GM18517 (cell line): ENCODE results near the gene SMAD7.

Experiments
- ATAC-seq: cut with Tn5 transposase; IDR thresholded peaks from one replicate; pipeline ENCODE4 v1.9.1; 2021; ENCODE audit warnings: mild to moderate bottlenecking, moderate library complexity; ENCODE audit not compliant: unreplicated experiment

The SMAD7 gene

DNA sequence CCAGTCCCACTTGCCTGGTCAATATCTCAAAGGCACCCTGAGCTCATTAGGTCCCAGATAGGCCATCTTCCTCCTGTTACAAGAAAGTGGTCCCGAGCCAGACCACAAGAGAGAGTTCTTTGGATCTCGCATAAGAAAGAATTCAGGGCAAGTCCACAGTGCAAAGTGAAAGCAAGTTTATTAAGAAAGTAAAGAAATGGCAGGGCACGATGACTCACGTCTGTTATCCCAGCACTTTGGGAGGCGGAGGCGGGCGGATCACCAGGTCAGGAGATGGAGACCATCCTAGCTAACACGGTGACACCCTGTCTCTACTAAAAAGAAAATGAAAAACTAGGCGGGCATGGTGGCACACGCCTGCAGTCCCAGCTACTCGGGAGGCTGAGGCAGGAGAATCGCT lies 10.8 kb upstream of the SMAD7 start:
- ATAC-seq, result no peak

DNA sequence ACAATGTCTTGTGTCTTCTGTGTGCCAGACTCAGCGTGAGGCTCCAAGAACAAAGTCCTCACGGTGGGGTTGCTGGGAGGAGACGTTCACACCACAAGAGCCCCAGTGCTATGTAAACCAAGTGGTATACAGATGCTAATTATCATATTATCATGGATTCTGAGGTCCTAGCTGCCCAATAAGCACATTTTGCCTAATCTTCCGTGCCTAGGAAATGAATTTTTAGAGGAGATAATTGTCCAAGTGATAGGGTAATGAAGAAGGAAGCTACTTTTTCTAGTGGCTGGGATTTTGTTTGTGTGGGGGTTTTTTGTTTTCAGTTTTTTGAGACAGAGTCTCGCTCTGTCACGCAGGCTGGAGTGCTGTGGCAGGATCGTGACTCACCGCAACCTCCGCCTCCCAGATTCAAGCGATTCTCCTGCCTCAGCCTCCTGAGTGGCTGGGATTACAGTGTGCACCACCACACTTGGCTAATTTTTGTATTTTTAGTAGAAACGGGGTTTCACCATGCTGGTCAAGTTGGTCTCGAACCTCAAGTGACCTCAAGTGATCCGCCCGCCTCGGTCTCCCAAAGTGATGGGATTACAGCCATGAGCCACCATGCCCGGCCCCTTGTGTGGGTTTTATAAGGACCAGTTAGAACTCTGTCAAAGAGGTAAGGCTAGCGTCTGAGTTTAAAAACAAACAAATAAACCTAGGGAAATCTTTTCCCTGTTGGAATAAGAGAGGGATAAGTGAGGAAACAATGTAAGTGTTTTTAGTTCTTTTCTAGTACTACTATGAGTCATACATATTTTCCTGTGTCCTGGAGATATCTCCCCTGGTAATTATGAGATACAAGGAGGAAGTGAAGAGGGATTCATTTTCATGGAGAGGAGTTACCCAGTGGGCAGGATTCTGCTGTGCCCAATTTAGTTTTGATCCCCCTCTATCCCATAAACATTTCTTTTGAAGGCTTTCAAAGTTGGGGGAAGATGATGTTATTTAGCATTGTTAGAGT lies 9.5 kb upstream of the SMAD7 start:
- no peak for ATAC-seq

DNA sequence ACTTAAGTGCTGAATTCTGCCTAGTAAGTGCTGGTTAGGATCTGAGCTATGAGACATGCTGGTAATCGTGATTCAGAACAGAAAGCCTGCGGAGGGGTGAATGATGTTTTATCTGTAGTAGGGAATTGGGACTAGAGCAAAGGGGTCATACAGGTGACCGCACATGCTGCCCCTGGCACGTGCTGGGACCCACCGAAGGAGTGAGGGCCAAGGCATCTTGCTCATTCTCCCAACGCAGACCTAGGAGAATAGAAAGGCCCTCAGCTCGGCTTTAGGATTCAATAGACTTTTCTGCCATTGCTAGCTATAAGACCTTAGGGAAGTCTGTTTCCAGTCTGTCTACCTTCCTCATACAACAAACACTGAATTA lies 8.8 kb upstream of the SMAD7 start:
- ATAC-seq, result no peak

DNA sequence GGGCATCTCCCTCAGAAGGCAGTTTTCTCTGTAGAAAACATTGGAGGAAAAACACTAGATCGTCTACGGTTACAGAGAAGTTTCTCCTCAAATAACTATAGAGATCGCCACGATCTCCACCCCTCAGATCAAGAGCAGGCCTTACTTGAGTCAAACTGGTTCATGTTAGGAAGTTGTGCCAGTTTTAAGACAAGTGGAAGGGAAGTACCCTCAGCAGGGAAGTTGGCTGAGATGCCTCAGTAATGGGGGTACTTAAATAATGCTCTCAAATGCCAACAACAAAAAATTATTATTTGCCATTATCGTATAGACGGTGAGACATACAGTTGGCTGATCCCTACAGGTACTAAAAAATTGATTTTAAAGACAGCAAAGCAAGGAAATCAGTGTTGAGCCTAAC lies 8.2 kb upstream of the SMAD7 start:
- no peak for ATAC-seq

DNA sequence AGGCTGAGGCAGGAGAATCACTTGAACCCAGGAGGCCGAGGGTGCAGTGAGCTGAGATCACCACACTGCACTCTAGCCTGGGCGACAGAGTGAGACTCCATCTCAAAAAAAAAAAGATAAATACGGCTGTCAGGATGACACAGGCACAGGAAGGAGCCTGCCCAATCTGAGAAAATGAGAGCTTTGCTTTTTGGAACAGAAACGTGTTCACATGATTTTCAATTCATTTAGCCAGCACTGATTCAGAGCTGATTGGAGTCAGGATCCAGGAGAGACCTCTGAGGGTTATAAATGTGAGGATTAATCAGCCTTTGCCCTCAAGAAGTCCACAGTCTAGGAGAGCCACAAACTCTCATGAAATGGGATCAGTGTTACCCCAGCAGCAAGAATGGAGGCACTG lies 6.9 kb upstream of the SMAD7 start:
- ATAC-seq, result no peak

DNA sequence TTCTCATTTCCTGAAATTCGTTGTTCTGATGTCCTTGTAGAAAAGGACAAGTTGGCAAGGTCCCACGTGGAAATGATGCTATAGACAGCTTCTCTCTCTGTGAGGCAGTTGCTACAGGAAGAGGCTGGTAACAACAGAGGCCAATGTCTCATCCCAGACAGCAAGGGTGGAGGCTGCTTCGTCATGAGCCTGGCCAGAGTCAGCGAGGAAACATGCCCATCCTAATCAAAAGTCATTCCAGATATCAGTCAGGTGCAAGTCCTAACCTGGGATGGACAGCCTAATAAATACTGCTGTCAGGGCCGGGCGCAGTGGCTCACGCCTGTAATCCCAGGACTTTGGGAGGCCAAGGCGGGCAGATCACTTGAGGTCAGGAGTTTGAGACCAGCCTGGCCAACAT lies 6.4 kb upstream of the SMAD7 start:
- no peak for ATAC-seq

DNA sequence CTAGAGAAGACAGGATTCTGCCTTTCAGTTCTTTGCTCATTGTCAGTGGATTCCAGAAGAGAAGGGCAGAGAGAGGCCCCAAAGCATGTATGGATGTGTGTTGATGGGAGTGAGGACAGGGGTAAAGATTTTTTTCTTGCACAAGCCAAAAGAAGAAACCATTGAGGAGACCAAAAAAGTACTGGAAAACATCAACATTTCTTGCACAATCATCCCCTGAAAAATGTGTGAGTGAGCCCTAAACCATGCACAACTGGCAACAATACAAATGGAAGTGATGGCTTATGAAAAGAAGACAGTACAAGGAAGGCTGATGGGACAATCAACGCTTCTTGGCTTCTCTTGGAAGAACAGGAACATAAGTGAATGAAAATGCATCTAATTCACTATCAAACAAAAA lies 5.6 kb upstream of the SMAD7 start:
- ATAC-seq, result no peak

DNA sequence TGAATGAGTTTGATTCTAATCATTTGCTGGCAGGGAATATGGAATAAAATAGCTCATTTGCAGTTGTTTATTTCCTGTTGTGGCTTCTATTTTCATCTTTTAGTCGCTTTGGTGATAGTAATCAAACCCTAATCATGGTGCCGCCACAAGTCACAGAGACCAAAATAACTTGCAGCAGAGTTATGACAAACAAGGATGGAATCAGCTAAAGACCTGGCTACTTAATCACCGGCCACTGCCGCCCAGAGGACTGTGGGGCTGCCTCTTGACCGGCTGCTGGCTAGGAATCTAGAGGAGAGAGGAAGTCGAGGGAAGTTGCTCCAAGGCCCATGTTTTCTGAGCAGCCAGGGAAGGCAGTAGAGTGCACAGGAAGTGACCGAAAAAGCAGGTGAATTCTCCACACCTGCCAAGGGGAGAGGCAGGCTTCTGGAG lies 5.1 kb upstream of the SMAD7 start:
- no peak for ATAC-seq

DNA sequence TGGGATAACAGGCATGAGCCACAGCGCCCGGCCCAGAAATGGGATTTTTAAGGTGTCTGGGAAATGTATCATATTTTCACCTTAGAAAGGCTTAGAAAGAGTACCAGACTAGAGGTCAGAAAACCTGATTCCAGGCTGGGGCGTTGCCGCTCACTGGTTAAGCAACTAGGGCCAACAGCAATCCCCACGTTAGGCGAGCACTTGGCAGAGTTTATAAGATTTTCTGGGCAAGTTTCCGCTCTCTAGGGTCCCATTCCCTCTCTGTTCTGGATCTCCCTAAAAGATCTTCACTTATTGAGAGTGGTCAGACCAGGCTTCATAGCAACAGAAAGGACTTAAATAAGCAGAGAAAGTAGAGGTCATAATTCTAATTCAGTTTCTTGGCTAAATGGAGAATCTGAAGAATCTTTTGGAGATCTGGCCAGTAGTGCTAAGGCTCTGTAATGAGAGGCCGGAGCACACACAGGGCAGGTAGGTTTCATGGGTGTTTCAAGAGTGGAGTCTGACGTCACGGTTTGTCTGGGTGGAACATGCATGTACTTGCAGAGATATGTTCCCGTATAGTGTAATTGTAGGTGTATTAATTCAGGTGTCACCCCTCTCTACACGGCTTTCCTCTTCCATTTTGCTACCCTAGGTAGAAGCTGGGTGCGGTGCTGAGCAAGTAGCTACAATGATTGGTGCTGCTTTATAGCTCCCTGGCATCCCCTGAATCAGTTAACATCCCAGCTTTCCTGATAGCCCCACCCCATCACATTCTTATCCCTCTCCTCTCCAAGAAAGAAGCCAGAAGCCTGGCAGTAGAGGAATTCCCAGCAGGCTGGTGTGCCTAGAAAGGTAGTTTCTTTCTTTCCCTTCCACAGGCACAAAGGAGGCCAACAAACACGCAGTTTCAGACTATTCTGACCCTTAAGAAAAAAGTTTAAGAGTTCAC lies 4.4 kb upstream of the SMAD7 start:
- ATAC-seq, result no peak

DNA sequence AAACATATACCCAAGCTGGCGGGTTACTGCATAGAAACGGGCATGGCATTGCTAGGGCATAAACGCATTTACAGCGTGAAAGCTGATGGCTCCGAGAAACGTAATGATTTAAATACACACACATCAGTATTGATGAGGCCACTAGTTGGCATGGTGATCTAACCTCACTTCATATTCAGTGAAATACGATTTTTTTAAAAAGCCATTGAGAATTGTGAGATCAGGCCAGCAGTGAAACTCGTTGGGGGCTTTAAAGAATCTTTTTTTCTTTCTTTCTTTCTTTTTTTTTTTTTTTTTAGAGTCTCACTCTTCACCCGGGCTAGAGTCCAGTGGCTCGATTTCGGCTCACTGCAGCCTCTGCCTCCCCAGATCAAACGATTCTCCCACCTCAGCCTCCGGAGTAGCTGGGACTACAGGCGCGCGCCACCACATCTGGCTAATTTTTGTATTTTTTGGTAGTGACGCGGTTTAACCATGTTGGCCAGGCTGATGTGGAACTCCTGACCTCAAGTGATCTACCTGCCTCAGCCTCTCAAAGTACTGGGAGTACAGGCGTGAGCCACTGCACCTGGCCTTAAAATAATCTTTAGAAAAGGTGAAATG lies 2.4 kb upstream of the SMAD7 start:
- peak; percentile 3 for ATAC-seq

DNA sequence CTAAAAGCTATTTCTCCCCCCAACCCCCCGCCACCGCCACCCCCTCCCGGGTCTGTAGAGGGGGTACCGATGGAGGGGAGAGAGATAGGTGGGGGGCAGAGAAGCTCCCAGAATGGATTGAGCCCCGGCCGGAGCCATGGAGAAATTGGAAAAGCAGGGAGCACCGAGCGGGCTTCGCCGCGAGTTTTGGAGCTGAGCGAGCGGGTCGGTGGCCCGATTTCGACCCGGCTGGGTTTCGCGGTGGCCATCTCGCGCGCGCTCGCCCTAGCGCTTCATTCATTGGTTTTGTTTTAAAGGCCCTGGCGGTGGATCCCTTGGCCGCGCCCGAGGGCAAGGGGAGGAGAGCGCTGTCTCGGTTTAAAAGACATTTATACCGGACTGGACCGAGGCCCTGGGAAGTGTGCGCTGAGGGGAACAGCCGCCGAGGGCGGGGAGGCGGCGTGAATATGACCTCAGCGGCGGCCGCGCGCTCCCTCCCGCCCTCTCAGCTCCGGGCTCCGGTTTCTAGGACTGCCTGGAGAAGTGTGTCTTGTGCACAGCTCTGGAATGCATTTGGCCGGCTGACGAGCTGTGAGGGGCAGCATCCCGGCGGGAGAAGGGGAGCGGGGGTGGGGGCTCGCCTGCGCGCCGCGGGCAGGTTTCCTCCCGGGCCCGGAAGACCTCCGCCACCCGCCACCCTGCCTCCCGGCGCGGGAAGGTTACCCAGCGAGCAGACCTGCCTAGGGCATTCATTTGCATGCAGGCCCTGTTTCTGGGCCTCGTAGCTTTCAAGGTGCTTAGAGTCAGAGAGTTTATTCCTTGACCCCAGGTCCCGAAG lies 1.7 kb upstream of the SMAD7 start:
- ATAC-seq, result peak; percentile 36

DNA sequence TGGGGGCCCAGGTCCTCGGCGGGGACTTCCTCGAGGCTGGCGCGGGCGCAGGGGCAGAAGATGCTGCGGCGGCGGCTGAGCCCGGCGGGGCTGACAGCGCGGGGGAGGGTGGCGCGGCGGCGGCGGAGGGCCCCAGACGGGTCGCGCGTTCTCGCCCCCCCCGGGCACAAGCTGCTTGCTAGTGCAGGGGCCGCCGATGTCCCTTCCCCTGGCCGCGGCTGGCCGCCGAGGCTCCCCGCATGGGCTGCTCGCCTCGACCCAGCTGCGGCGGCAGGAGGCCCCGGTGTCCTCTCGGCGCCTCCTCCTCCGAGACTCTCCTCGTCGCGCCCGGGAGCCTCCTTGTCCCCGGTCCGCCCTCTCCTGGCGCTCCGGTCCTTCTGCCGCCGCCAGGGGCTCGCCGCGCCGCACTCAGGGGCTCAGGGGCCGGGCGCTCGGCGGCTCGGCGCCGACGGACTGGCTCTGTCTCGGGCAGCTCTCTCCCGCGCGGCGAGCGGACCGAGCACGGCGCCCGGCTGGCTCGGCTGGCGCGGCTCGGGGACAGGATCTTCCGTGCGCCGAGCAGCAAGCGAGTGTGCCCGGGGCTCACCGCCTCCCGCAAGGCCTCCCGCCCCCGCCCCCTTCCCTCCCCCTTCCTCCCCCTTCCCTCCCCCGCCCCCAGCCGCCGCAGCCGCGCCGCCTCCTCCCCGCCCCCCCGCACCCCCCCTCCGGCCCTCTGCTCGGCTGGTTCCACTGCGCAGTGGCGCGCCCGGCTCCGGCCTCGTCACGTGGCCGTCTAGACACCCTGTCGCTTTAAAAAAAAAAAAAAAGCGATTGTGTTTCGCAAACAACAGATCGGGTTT lies 902 bp upstream of the SMAD7 start:
- peak; percentile 32 for ATAC-seq

DNA sequence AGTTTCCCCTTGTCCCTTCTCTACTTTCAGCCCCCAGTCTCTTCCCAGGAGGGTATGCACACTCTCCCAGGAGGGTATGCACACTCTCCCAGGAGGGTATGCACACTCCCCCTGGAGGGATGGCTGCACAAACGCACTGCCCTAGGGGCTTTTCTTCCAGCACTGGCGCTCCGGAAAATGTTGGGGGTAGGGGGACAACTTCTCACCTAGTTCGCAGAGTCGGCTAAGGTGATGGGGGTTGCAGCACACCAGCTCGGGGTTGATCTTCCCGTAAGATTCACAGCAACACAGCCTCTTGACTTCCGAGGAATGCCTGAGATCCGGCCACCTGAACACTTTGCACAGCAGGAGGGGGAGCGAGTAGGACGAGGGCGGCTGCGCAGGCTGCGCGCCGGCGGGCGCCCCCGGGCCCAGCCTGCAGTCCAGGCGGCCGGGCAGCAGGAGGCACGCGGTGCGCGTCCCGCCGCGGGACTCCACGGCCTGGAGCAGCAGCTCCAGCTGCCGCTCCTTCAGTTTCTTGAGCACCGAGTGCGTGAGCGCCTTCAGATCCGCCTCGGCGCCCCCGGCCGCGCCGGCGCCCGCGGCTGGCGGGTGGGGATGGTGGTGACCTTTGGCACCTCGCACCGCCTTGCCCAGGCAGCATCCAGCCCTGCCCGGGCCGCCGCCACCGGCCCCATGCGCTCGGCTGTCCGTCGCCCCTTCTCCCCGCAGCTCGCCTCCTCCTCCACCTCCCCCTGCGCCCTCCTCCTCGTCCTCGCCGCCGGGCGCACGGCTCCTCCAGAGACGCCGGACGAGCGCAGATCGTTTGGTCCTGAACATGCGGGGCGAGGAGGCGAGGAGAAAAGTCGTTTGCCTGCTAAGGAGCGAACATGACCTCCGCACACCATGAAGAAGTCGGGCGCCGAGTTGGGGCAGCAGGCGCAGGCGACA lies 894 bp downstream of the SMAD7 start:
- ATAC-seq, result no peak

DNA sequence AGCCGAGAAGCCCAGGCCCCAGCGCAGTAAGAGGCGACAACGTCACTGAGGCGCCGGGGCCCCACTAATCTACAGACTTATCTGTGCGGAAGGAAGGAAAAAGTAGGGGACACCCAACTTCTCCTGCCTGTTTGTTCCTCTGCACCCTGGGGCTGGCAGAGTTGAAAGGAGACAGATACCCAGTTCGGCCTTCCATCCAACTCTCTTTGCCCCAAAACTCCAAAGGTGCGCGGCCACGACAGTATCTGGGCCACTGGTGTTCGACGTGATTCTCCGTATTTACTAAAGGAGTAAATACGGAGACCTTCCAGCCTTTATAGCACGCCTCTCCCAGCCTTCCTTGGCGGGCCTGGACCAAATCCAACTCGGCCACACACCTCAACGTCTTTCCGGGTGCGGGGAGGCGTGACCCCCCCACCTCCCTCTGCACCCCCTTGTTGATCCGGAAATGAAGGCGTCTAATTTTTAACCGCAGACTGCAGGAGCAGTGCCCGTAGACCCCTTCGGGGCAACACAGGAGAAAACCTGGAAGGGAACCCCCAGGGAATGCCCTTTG lies 1.6 kb downstream of the SMAD7 start:
- ATAC-seq, result no peak

DNA sequence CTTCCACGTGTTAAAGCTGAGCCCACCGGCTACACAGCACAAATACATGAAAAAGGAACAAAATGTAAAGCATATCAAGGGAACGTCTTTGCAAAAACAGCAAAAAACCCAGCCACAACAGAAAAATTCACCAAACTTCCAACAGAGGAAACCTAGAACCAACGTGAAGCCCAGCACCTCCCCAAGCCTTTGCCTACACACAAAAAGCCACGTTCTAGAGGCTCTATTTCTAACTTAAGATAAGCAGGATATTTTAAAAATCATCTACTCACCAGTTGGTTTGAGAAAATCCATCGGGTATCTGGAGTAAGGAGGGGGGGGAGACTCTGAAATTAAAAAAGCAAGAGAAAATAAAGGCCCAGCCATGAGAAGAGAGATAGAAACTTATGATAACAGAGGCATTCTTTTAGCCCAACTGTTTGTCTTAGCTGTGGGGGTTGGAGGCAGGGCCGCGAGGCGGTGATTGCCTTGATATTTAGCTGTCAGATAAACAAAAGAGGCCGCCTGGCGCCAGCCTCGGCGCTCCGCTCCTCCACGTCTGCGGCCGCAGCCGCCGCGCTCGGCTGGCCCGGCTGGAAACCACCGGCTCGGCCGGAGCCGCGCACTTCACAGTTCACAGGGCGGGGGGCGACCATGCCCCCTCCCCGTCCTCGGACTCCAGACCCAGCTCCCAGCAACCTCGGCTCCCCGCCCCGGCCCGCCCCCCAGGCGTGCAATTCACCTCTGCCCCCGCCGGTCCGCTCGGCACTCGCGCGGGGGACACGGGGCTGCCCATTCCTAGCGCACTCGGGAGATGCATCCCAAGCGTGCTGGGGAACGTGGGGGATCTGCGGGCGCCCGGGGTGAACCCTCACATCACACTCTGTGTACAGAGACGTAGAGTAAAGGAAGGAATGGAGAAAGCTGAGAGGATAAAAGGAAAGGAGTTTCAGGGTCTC lies 2.4 kb downstream of the SMAD7 start:
- no peak for ATAC-seq

DNA sequence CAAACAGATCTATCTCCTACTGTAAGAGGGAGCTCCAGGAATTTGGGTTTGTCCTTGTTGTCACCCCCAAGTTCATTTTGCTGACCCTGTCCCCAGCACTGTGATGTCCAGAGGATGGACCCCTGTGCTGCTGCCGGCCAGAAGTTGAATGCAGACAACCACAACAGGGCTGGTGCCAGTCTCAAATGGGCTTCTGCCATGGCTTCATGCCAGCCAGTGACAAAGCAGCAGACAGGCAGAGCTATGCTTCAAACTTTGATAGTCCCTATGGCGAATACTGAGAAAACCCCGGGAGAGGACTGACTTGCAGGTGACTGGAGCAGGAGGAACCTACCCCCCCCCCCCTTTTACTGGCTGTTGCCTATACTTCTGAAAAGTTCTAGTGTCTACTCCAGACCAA lies 3.2 kb downstream of the SMAD7 start:
- no peak for ATAC-seq

DNA sequence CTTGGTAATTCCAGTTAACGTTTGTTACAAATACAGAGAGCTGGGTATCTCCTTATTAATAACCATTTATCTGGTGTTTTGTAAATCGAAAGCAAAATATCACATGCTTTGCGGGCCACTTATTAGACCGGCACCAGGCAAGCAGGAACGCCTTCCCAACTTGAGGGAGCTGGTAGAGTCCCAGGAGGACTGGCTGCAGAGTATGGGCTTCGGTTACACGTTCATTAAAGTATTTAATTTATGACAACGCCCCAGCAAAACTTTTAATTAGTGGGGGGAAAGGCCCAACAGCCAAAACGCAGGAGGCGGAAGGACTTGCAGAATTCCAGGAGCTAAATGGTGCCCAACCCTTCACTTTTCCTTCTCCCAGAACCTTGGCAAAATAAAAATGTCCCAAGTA lies 3.7 kb downstream of the SMAD7 start:
- no peak for ATAC-seq
